Subcutaneous adipose tissue (tissue), 4 donors: ENCODE measurements around the gene IRF2BPL. TPM values are rescaled to one million over a fixed set of nuclear protein-coding genes. Genes with fewer than 3 reads are reported as not detected.

Experiments used
- CTCF ChIP-seq: fragments of 450-650 bp; IDR thresholded peaks from one replicate; pipeline ENCODE4 v1.5.1; 2016; ENCODE audit warnings: low read depth, mild to moderate bottlenecking, control low read depth, antibody characterized with exemption, moderate library complexity
- total RNA-seq, 4 donors: library from RNA; depleted of rRNA; stranded (reverse); fragments of >200 nt; gene quantifications; one replicate each; pipeline ENCODE4 v1.1.0, GENCODE V29; 2016

Gene IRF2BPL
- total RNA-seq, 4 donors from 2014 or later: 14.0 to 76.7 (median 26.1) TPM

- TF ChIP-seq CTCF: no peak
These were observed 16.2 kb downstream of the IRF2BPL start for GRCh38 chr14:77012193-77012765.

DNA sequence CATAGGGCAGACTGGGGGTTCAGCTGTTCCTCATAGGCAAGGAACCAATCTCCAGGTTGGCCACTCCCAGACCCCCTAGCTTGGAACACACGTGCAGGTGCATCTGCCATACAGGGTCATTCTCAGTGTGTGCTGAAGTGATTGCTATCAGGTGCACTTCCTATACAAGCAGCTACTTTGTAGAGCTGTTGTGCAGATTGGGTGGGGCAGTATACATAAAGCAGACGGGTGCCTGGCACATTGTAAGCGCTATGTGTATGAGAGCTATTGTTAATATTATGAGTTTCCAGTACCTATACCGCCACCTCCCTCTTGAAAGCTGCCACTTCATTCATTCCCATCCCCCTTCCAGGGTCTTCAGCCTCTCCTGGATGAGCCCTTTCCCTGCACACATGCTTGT, 17.3 kb downstream of the IRF2BPL start:
- TF ChIP-seq CTCF: no peak

GRCh38 chr14:77009014-77009413, 19.5 kb downstream of the IRF2BPL start:
- no peak for TF ChIP-seq CTCF

- TF ChIP-seq CTCF: no peak
These were observed 20.0 kb downstream of the IRF2BPL start for GRCh38 chr14:77008541-77008940.

DNA sequence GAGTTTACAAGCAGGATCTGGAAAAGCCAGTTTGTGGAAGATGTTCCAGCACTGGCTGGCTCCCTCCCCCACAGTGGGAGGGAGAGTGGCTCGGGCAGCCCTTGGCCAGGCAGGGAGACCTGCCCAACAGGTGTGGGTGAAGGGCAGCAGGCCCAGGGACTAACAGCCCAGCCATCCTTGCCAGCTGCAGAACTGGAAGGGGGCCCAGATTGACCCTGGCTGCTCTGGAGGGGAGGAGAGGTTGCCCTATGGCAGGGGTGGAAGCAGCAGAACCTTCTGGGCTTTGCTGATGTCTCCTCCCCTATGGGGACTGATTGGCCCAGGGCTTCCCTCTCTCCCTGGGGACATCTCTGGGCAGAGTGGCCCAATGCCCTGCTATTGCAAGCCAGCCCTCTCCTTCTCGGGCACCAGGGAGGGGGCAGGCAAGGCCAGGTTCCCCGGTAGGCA, 20.5 kb downstream of the IRF2BPL start:
- TF ChIP-seq CTCF: no peak

DNA sequence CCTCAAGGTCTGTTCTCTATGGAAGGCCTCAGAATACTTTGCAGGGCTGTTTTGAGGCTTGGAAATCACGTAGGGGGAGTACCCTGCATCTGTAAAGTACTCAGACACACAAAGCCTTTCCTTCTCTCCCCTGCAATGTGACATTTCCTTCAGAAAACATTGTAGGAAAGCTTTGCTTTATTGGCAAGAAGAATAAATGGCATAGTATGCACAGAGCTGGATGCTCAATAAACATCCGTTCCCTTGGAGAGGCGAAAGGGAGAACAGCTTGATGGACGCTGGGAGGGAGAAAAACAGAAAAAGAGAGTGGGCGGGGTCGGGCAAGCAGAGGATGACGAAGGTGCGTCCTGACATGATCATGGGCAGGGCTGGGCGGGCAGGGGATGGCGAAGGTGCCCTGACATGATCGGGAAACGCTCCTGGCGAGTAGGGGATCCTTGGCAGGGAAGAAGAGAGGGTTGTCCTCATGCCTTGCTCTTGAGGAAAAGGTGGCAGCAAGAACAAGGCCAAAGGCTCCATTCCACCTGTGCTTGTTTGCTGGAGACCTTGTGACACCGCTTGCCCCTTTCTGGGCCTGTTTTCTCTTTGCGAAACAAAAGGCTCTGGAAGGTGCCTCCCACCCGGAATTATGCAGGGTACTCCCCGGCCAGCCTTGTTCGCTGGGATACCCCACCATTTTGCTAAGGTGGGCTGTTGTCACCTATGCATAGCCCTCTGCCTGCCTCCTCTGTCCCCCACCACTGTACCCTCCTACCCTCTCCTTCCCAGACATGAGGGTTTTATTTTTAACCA, 21.1 kb downstream of the IRF2BPL start:
- no peak for TF ChIP-seq CTCF

- TF ChIP-seq CTCF: no peak
These were observed 22.4 kb downstream of the IRF2BPL start for GRCh38 chr14:77006132-77006531.
